Globus pallidus (tissue), 1 donor: ENCODE measurements around the gene SRXN1.

Experiments
- DNase-seq: peaks from one replicate; pipeline ENCODE4 v3.0.0-alpha.2; 2015; ENCODE audit warnings: low spot score

SRXN1 gene

GRCh38 chr20:607476-607875, 45.5 kb downstream of the SRXN1 start:
- DNase-seq: no peak

- no peak for DNase-seq
Observed at GRCh38 chr20:605237-605636, 47.8 kb downstream of the SRXN1 start.

GRCh38 chr20:603116-603640, 49.8 kb downstream of the SRXN1 start:
- DNase-seq: no peak

GRCh38 chr20:602111-602970, 50.7 kb downstream of the SRXN1 start:
- DNase-seq: no peak

- DNase-seq: no peak
Observed at GRCh38 chr20:600736-601135, 52.3 kb downstream of the SRXN1 start.

- DNase-seq: no peak
Observed at GRCh38 chr20:600141-600540, 52.9 kb downstream of the SRXN1 start.

- no peak for DNase-seq
Observed at GRCh38 chr20:598133-598850, 54.7 kb downstream of the SRXN1 start.

GRCh38 chr20:597560-597959, 55.4 kb downstream of the SRXN1 start:
- no peak for DNase-seq
